ENCODE measurements around the gene CHST3.
"Not testable (repeated sequence)": the region's sequence is repeated elsewhere in the genome, so short reads cannot be mapped to it uniquely, and the experiment has no call there.

CHST3 gene

GRCh38 chr10:71982269-71983178, 18.3 kb downstream of the CHST3 start:
- no peak overlapping the region for H3K4me3 ChIP-seq (ENCODE audit: control insufficient read depth, low read depth, low read length)
- DNase-seq (ENCODE audit: low read depth): no peak
- TF ChIP-seq CTCF (IDR thresholded peaks at IDR 0.05; ENCODE audit: control insufficient read depth, insufficient read depth, low read depth, low read length, missing control alignments): no peak

GRCh38 chr10:71984126-71984808, 20.1 kb downstream of the CHST3 start:
- H3K4me3 ChIP-seq (ENCODE audit: control insufficient read depth, low read depth, low read length): no peak overlapping the region
- TF ChIP-seq CTCF (IDR thresholded peaks at IDR 0.05; ENCODE audit: control insufficient read depth, insufficient read depth, low read depth, low read length, missing control alignments): no peak
- no peak for DNase-seq (ENCODE audit: low read depth)

GRCh38 chr10:71984809-71985388, 20.7 kb downstream of the CHST3 start:
- H3K4me3 ChIP-seq (ENCODE audit: control insufficient read depth, low read depth, low read length): no peak overlapping the region
- no peak for DNase-seq (ENCODE audit: low read depth)
- TF ChIP-seq CTCF (IDR thresholded peaks at IDR 0.05; ENCODE audit: control insufficient read depth, insufficient read depth, low read depth, low read length, missing control alignments): no peak

- H3K4me3 ChIP-seq (ENCODE audit: control insufficient read depth, low read depth, low read length): no peak overlapping the region
- no peak for DNase-seq (ENCODE audit: low read depth)
- TF ChIP-seq CTCF (IDR thresholded peaks at IDR 0.05; ENCODE audit: control insufficient read depth, insufficient read depth, low read depth, low read length, missing control alignments): no peak
Measured at GRCh38 chr10:71985542-71986250, 21.5 kb downstream of the CHST3 start.

- not testable (repeated sequence) for H3K4me3 ChIP-seq (ENCODE audit: control insufficient read depth, low read depth, low read length); DNase-seq (ENCODE audit: low read depth)
Measured at GRCh38 chr10:71988895-71989294, 24.7 kb downstream of the CHST3 start.

GRCh38 chr10:71989661-71990454, 25.7 kb downstream of the CHST3 start:
- no peak for TF ChIP-seq CTCF (IDR thresholded peaks at IDR 0.05; ENCODE audit: control insufficient read depth, insufficient read depth, low read depth, low read length, missing control alignments)
- H3K4me3 ChIP-seq (ENCODE audit: control insufficient read depth, low read depth, low read length): no peak overlapping the region
- DNase-seq (ENCODE audit: low read depth): no peak

Data from AG09309 (cell line).